Endothelial cell of umbilical vein (primary cell): Measurements from ENCODE around the gene CATSPER2.
"Not testable (repeated sequence)": the region's sequence is repeated elsewhere in the genome, so short reads cannot be mapped to it uniquely, and the experiment has no call there.

ENCODE experiments used
- CTCF ChIP-seq, 2 donors: IDR thresholded peaks; 1 replicate in 1 of 2; 2 replicates in 1 of 2; pipeline ENCODE4 v1.5.1; 2011; ENCODE audit warnings: low read length in 2 of 2, mild to moderate bottlenecking in 2 of 2, moderate library complexity in 2 of 2, control low read depth in 1 of 2, inconsistent platforms in 1 of 2, low read depth in 1 of 2; ENCODE audit not compliant: insufficient read depth in 1 of 2; ENCODE audit errors: extremely low read depth in 1 of 2
- EZH2 ChIP-seq: IDR thresholded peaks from 2 replicates; pipeline ENCODE4 v1.6.1; 2012; ENCODE audit warnings: borderline replicate concordance, low read depth, mild to moderate bottlenecking, moderate library complexity, low read length, inconsistent platforms; ENCODE audit not compliant: severe bottlenecking
- FOS ChIP-seq: IDR thresholded peaks from 2 replicates; pipeline ENCODE4 v1.6.1; 2011; ENCODE audit warnings: mild to moderate bottlenecking, low read length, moderate library complexity, borderline replicate concordance; ENCODE audit not compliant: insufficient read depth
- GATA2 ChIP-seq: IDR thresholded peaks from 2 replicates; pipeline ENCODE4 v1.7.0; 2011; ENCODE audit warnings: low read depth, mild to moderate bottlenecking, moderate library complexity, mixed read lengths, low read length; ENCODE audit not compliant: insufficient read length, insufficient read depth
- JUN ChIP-seq: IDR thresholded peaks from 2 replicates; pipeline ENCODE4 v1.6.1; 2011; ENCODE audit warnings: borderline replicate concordance, low read depth; ENCODE audit not compliant: insufficient read length, insufficient read depth
- MAX ChIP-seq: IDR thresholded peaks from 2 replicates; pipeline ENCODE4 v1.6.1; 2011; ENCODE audit not compliant: insufficient read depth, insufficient read length
- MYC ChIP-seq: IDR thresholded peaks from one replicate; pipeline ENCODE4 v1.6.1; 2011; ENCODE audit warnings: mild to moderate bottlenecking, low read depth, low read length
- POLR2A ChIP-seq: IDR thresholded peaks from 2 replicates; pipeline ENCODE4 v1.6.1; 2012; ENCODE audit warnings: low read depth, mild to moderate bottlenecking, control low read depth, low read length
- POLR2AphosphoS5 ChIP-seq: IDR thresholded peaks from 2 replicates; pipeline ENCODE4 v1.6.1; 2012; ENCODE audit warnings: low read depth, mild to moderate bottlenecking, control low read depth, low read length, moderate library complexity; ENCODE audit not compliant: insufficient read depth

- TF ChIP-seq EZH2; POLR2A; CTCF (IDR thresholded peaks at IDR 0.05; ENCODE audit: extremely low read depth in 1 of 2, insufficient read depth in 1 of 2, low read depth in 1 of 2, low read length in 2 of 2); JUN; MAX; POLR2AphosphoS5; MYC; GATA2; FOS: not testable (repeated sequence)
Measured at GRCh38 chr15:43592841-43593240, 55.8 kb downstream of the CATSPER2 start.
